CD8-positive, alpha-beta memory T cell (primary cell): ENCODE measurements around the gene F11. TPM values are rescaled to one million over a fixed set of nuclear protein-coding genes. Genes with fewer than 3 reads are reported as not detected.

Experiments used
- CTCF ChIA-PET: fragments of 350-600 bp; sonication (Branson Sonifier 250); formaldehyde crosslinking; loops from one replicate; lab custom pipeline; 2021; ENCODE audit warnings: antibody characterized with exemption; lab: Charles Lee
- POLR2A ChIA-PET: fragments of 350-600 bp; sonication (Branson Sonifier 250); formaldehyde crosslinking; loops from one replicate; lab custom pipeline; 2021; ENCODE audit warnings: antibody characterized with exemption; lab: Charles Lee
- DNase-seq, 5 donors: peaks; one replicate each; pipeline versions ENCODE4 v3.0.0 to v3.0.0-alpha.2; 2020 to 2022; ENCODE audit warnings: mixed read lengths in 1 of 5
- H3K27ac ChIP-seq: one replicate; pipeline ENCODE4 v1.7.0; 2013; ENCODE audit warnings: low read depth, mild to moderate bottlenecking, low read length, moderate library complexity
- H3K27me3 ChIP-seq: 2 replicates; pipeline ENCODE4 v1.7.0; 2013; ENCODE audit warnings: low read length, mild to moderate bottlenecking; ENCODE audit not compliant: insufficient read depth, poor library complexity, severe bottlenecking
- H3K36me3 ChIP-seq: 2 replicates; pipeline ENCODE4 v1.7.0; 2013; ENCODE audit warnings: mild to moderate bottlenecking, low read length, moderate library complexity; ENCODE audit not compliant: insufficient read depth
- H3K4me1 ChIP-seq: 2 replicates; pipeline ENCODE4 v1.7.0; 2013; ENCODE audit warnings: mild to moderate bottlenecking, low read length, moderate library complexity; ENCODE audit not compliant: insufficient read depth
- H3K4me3 ChIP-seq: 2 replicates; pipeline ENCODE4 v1.7.0; 2013; ENCODE audit warnings: mild to moderate bottlenecking, low read length
- H3K9me3 ChIP-seq: 2 replicates; pipeline ENCODE4 v1.7.0; 2013; ENCODE audit warnings: mild to moderate bottlenecking, low read length
- H3K27ac Mint-ChIP-seq, 8 donors: one replicate each; pipeline ENCODE4 v1.8.0; 2020 to 2021; ENCODE audit warnings: mixed read lengths in 8 of 8, mild to moderate bottlenecking in 6 of 8, inconsistent platforms in 3 of 8, moderate library complexity in 3 of 8
- H3K27me3 Mint-ChIP-seq, 2 donors: one replicate each; pipeline ENCODE4 v1.8.0; 2020 to 2021; ENCODE audit warnings: mixed read lengths in 2 of 2, mild to moderate bottlenecking in 1 of 2, moderate library complexity in 1 of 2
- H3K36me3 Mint-ChIP-seq, 3 donors: one replicate each; pipeline ENCODE4 v1.8.0; 2020 to 2021; ENCODE audit warnings: mixed read lengths in 3 of 3, inconsistent platforms in 1 of 3, mild to moderate bottlenecking in 1 of 3
- H3K4me1 Mint-ChIP-seq, 3 donors: one replicate each; pipeline ENCODE4 v1.8.0; 2020 to 2021; ENCODE audit warnings: mixed read lengths in 3 of 3, inconsistent platforms in 1 of 3, mild to moderate bottlenecking in 1 of 3
- H3K4me3 Mint-ChIP-seq, 7 donors: one replicate each; pipeline ENCODE4 v1.8.0; 2020 to 2021; ENCODE audit warnings: mixed read lengths in 7 of 7, mild to moderate bottlenecking in 6 of 7, moderate library complexity in 4 of 7, inconsistent platforms in 2 of 7
- H3K9me3 Mint-ChIP-seq, 5 donors: one replicate each; pipeline ENCODE4 v1.8.0; 2020 to 2022; ENCODE audit warnings: mixed read lengths in 5 of 5, mild to moderate bottlenecking in 3 of 5, moderate library complexity in 2 of 5, inconsistent platforms in 1 of 5
- polyA plus RNA-seq: library from polyadenylated mRNA; unstranded; fragments of 300-500 nt; fragmentation: Illumina TruSeq; gene quantifications from one replicate; pipeline ENCODE4 v1.2.3, GENCODE V29; 2021
- total RNA-seq, 2 experiments: library from RNA; stranded (reverse); gene quantifications; one replicate each; pipeline ENCODE4 v1.2.3, GENCODE V29; 2021

The F11 gene
- total RNA-seq (not detected), polyA plus RNA-seq (not detected)

GRCh38 chr4:186265683-186266652 is at the start of gene F11:
Gene F11, plus strand, starts transcription at chr4:186266189. Its CDS starts 948 bp downstream, at chr4:186267137.
- H3K27me3 Mint-ChIP-seq = peaks cover 11 to 41% of the 10 kb centered on the region in 2 donors
- Histone ChIP-seq H3K4me1 (no peaks in the 10 kb centered on the region), H3K4me3 (no peak within 1 kb of the TSS), H3K36me3 (no peaks in the 10 kb centered on the region), H3K27me3 (no peaks in the 10 kb centered on the region), H3K27ac (no peak within 1 kb of the TSS), H3K9me3 (no peaks in the 10 kb centered on the region)
- POLR2A ChIA-PET = no interaction called here
- H3K36me3 Mint-ChIP-seq = no peaks in the 10 kb centered on the region
- no peaks in the 10 kb centered on the region for H3K4me1 Mint-ChIP-seq
- no peak within 1 kb of the TSS for H3K4me3 Mint-ChIP-seq
- CTCF ChIA-PET = no interaction called here
- peaks cover 0 to 3% (median 0%) of the 10 kb centered on the region in 5 donors for H3K9me3 Mint-ChIP-seq
- DNase-seq = no peak
- H3K27ac Mint-ChIP-seq = peak within 1 kb of the TSS in 1 of 8 donors; percentile 74

GRCh38 chr4:186216465-186217024 is 49.4 kb upstream of the F11 start:
- H3K27me3 Mint-ChIP-seq = peaks cover 0 to 4% of the 10 kb centered on the region in 2 donors
- H3K4me1 Mint-ChIP-seq = no peaks in the 10 kb centered on the region

DNA sequence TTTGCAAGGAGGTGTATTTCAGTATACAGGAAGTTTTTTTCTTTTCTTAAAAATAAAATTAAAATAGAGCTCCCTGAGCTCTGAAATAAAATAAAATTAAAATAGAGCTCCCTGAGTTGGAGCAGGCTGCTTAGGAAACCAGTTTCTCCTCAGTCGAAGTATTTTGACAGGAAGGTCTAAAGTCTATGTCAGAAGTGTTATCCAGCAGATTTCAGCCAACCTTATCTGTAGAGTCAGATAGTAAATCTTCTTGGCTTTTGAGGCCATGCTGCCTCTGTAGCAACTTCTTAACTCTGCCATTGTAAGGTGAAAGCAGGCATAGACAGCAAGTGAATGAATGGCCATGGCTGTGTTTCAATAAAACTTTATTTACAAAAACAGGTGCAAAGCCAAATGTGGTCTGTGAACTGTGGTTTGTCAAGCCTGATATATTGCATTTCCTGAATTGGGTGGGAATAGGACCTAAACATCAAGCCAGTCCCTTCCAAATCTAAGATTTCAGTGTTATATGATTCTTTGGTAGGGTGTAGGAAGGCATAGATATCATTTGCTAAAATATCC is 48.2 kb upstream of the F11 start:
- CTCF ChIA-PET = no interaction called here
- no peak overlapping the region for H3K4me3 Mint-ChIP-seq
- Histone ChIP-seq H3K4me1 (no peaks in the 10 kb centered on the region), H3K9me3 (no peaks in the 10 kb centered on the region), H3K27me3 (no peaks in the 10 kb centered on the region), H3K4me3 (no peak overlapping the region), H3K27ac (no peak overlapping the region), H3K36me3 (no peaks in the 10 kb centered on the region)
- peaks cover 0 to 3% (median under 1%) of the 10 kb centered on the region in 5 donors for H3K9me3 Mint-ChIP-seq
- peaks cover 0 to 8% (median 4%) of the 10 kb centered on the region in 3 donors for H3K36me3 Mint-ChIP-seq
- peaks cover under 1 to 4% of the 10 kb centered on the region in 2 donors for H3K27me3 Mint-ChIP-seq
- no peak for DNase-seq
- no peaks in the 10 kb centered on the region for H3K4me1 Mint-ChIP-seq
- H3K27ac Mint-ChIP-seq = no peak overlapping the region
- POLR2A ChIA-PET = no interaction called here

More at GRCh38 chr4:186216465-186217024, 49.4 kb upstream of the F11 start:
- Mint-ChIP-seq H3K36me3 (peaks cover 4 to 15% (median 11%) of the 10 kb centered on the region in 3 donors), H3K27ac (no peak overlapping the region), H3K9me3 (peaks cover 0 to 3% (median 0%) of the 10 kb centered on the region in 5 donors), H3K4me3 (peak overlapping the region in 1 of 7 donors; percentile 24)
- ChIA-PET POLR2A (no interaction called here), CTCF (no interaction called here)
- no peak for DNase-seq
- H3K27me3 ChIP-seq = no peaks in the 10 kb centered on the region
- H3K27ac ChIP-seq = no peak overlapping the region
- no peak overlapping the region for H3K4me3 ChIP-seq
- H3K36me3 ChIP-seq = no peaks in the 10 kb centered on the region
- H3K9me3 ChIP-seq = no peaks in the 10 kb centered on the region
- no peaks in the 10 kb centered on the region for H3K4me1 ChIP-seq

DNA sequence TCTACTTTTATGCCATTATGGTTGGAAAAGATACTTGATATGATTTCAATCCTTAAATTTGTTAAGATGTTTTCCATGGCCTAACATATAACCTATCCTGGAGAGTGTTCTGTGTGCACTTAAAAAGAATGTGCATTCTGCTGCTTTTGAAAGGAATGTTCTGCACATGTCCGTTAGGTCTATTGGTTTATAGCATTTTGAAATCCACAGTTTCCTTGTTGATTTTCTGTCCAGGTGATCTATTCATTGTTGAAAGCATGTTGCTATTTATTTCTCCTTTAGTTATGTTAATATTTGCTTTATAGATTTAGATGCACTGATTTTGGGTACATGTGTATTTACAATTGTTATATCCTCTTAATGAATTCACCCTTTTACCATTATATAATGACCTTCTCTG is 44.4 kb upstream of the F11 start:
- Histone ChIP-seq H3K4me1 (no peaks in the 10 kb centered on the region), H3K4me3 (no peak overlapping the region), H3K27ac (no peak overlapping the region), H3K9me3 (peaks cover 4% of the 10 kb centered on the region), H3K27me3 (no peaks in the 10 kb centered on the region), H3K36me3 (no peaks in the 10 kb centered on the region)
- no peak for DNase-seq
- ChIA-PET POLR2A (no interaction called here), CTCF (no interaction called here)
- peaks cover 5 to 31% (median 27%) of the 10 kb centered on the region in 5 donors for H3K9me3 Mint-ChIP-seq
- no peak overlapping the region for H3K4me3 Mint-ChIP-seq
- H3K27ac Mint-ChIP-seq = no peak overlapping the region
- no peaks in the 10 kb centered on the region for H3K4me1 Mint-ChIP-seq
- peaks cover 8% of the 10 kb centered on the region in 2 donors for H3K27me3 Mint-ChIP-seq
- H3K36me3 Mint-ChIP-seq = peaks cover 10 to 31% (median 18%) of the 10 kb centered on the region in 3 donors

- no peak for DNase-seq
- H3K4me3 Mint-ChIP-seq = no peak overlapping the region
- no peak overlapping the region for H3K27ac Mint-ChIP-seq
- Histone ChIP-seq H3K4me1 (no peaks in the 10 kb centered on the region), H3K27me3 (no peaks in the 10 kb centered on the region), H3K36me3 (no peaks in the 10 kb centered on the region), H3K9me3 (peaks cover 4% of the 10 kb centered on the region), H3K27ac (no peak overlapping the region), H3K4me3 (no peak overlapping the region)
- ChIA-PET POLR2A (no interaction called here), CTCF (interaction anchor here (0.7 kb wide), 1 partner anchor 12 kb away, joined by 3 read pairs; no protein-coding TSS in a partner anchor)
- H3K9me3 Mint-ChIP-seq = peaks cover 8 to 36% (median 31%) of the 10 kb centered on the region in 5 donors
- peaks cover 6 to 11% of the 10 kb centered on the region in 2 donors for H3K27me3 Mint-ChIP-seq
- peaks cover 10 to 42% (median 20%) of the 10 kb centered on the region in 3 donors for H3K36me3 Mint-ChIP-seq
- no peaks in the 10 kb centered on the region for H3K4me1 Mint-ChIP-seq
Measured at GRCh38 chr4:186225848-186226247, 40.1 kb upstream of the F11 start.

- no peaks in the 10 kb centered on the region for H3K4me1 Mint-ChIP-seq
- Histone ChIP-seq H3K9me3 (peaks cover 4% of the 10 kb centered on the region), H3K4me3 (no peak overlapping the region), H3K36me3 (no peaks in the 10 kb centered on the region), H3K4me1 (no peaks in the 10 kb centered on the region), H3K27ac (no peak overlapping the region), H3K27me3 (no peaks in the 10 kb centered on the region)
- H3K27ac Mint-ChIP-seq = no peak overlapping the region
- DNase-seq = no peak
- H3K27me3 Mint-ChIP-seq = peaks cover 6 to 11% of the 10 kb centered on the region in 2 donors
- peaks cover 8 to 34% (median 31%) of the 10 kb centered on the region in 5 donors for H3K9me3 Mint-ChIP-seq
- peaks cover 10 to 42% (median 20%) of the 10 kb centered on the region in 3 donors for H3K36me3 Mint-ChIP-seq
- H3K4me3 Mint-ChIP-seq = no peak overlapping the region
- CTCF ChIA-PET = no interaction called here
- POLR2A ChIA-PET = no interaction called here
Measured at GRCh38 chr4:186226521-186227189, 39.3 kb upstream of the F11 start.

- no peak for DNase-seq
- no peaks in the 10 kb centered on the region for H3K4me1 ChIP-seq
- Mint-ChIP-seq H3K9me3 (peaks cover 8 to 34% (median 31%) of the 10 kb centered on the region in 5 donors), H3K4me3 (no peak within 1 kb of the TSS), H3K27ac (no peak within 1 kb of the TSS), H3K27me3 (peaks cover 6 to 11% of the 10 kb centered on the region in 2 donors), H3K4me1 (no peaks in the 10 kb centered on the region), H3K36me3 (peaks cover 10 to 42% (median 22%) of the 10 kb centered on the region in 3 donors)
- peaks cover 4% of the 10 kb centered on the region for H3K9me3 ChIP-seq
- H3K27me3 ChIP-seq = no peaks in the 10 kb centered on the region
- POLR2A ChIA-PET = no interaction called here
- H3K36me3 ChIP-seq = no peaks in the 10 kb centered on the region
- H3K4me3 ChIP-seq = no peak within 1 kb of the TSS
- CTCF ChIA-PET = no interaction called here
- no peak within 1 kb of the TSS for H3K27ac ChIP-seq
Measured at GRCh38 chr4:186227221-186227620, 38.8 kb upstream of the F11 start, which contains the start of gene KLKB1. Gene KLKB1, plus strand, starts transcription at chr4:186227507. Its CDS starts 689 bp downstream, at chr4:186228196.
